Osteocyte (in vitro differentiated cells): ENCODE measurements around the gene OR10P1. TPM values are rescaled to one million over a fixed set of nuclear protein-coding genes. Genes with fewer than 3 reads are reported as not detected.
"Not testable (repeated sequence)": the region's sequence is repeated elsewhere in the genome, so short reads cannot be mapped to it uniquely, and the experiment has no call there.

ENCODE experiments used
- DNase-seq: peaks from one replicate; pipeline ENCODE4 v3.0.0; 2021; ENCODE audit warnings: mixed read lengths; ENCODE audit not compliant: unreplicated experiment; ENCODE audit errors: extremely low spot score
- H3K27ac Mint-ChIP-seq: one replicate; pipeline ENCODE4 v1.8.0; 2021; ENCODE audit warnings: mild to moderate bottlenecking, mixed read lengths; ENCODE audit not compliant: unreplicated experiment
- H3K27me3 Mint-ChIP-seq: one replicate; pipeline ENCODE4 v1.8.0; 2021; ENCODE audit warnings: mixed read lengths; ENCODE audit not compliant: unreplicated experiment
- H3K36me3 Mint-ChIP-seq: one replicate; pipeline ENCODE4 v1.8.0; 2021; ENCODE audit warnings: mixed read lengths; ENCODE audit not compliant: unreplicated experiment
- H3K4me1 Mint-ChIP-seq: one replicate; pipeline ENCODE4 v1.8.0; 2021; ENCODE audit warnings: mixed read lengths; ENCODE audit not compliant: unreplicated experiment
- H3K4me3 Mint-ChIP-seq: one replicate; pipeline ENCODE4 v1.8.0; 2021; ENCODE audit warnings: mild to moderate bottlenecking, moderate library complexity, mixed read lengths; ENCODE audit not compliant: unreplicated experiment
- H3K9me3 Mint-ChIP-seq: one replicate; pipeline ENCODE4 v1.8.0; 2021; ENCODE audit warnings: mixed read lengths; ENCODE audit not compliant: unreplicated experiment
- total RNA-seq: library from RNA; stranded (reverse); gene quantifications from 2 replicates; pipeline ENCODE4 v1.2.1, GENCODE V29; 2021
- TF ChIP-seq, protein P1 (sequence below): fragments of 200-600 bp; sonication (generic); IDR thresholded peaks from 2 replicates; pipeline ENCODE4 v1.5.0; 2021; ENCODE audit warnings: antibody characterized with exemption, mild to moderate bottlenecking, moderate library complexity

Gene OR10P1
- total RNA-seq, 1 donor from 2014 or later, result not detected

- Mint-ChIP-seq H3K36me3 (no peaks in the 10 kb centered on the region), H3K4me1 (peaks cover 1% of the 10 kb centered on the region), H3K4me3 (no peak overlapping the region), H3K9me3 (no peaks in the 10 kb centered on the region), H3K27me3 (peaks cover 34% of the 10 kb centered on the region), H3K27ac (no peak overlapping the region)
- TF ChIP-seq, protein P1, sequence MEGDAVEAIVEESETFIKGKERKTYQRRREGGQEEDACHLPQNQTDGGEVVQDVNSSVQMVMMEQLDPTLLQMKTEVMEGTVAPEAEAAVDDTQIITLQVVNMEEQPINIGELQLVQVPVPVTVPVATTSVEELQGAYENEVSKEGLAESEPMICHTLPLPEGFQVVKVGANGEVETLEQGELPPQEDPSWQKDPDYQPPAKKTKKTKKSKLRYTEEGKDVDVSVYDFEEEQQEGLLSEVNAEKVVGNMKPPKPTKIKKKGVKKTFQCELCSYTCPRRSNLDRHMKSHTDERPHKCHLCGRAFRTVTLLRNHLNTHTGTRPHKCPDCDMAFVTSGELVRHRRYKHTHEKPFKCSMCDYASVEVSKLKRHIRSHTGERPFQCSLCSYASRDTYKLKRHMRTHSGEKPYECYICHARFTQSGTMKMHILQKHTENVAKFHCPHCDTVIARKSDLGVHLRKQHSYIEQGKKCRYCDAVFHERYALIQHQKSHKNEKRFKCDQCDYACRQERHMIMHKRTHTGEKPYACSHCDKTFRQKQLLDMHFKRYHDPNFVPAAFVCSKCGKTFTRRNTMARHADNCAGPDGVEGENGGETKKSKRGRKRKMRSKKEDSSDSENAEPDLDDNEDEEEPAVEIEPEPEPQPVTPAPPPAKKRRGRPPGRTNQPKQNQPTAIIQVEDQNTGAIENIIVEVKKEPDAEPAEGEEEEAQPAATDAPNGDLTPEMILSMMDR, result no peak
- no peak for DNase-seq
Observed at GRCh38 chr12:55641595-55641994, 4.9 kb downstream of the OR10P1 start.

DNA sequence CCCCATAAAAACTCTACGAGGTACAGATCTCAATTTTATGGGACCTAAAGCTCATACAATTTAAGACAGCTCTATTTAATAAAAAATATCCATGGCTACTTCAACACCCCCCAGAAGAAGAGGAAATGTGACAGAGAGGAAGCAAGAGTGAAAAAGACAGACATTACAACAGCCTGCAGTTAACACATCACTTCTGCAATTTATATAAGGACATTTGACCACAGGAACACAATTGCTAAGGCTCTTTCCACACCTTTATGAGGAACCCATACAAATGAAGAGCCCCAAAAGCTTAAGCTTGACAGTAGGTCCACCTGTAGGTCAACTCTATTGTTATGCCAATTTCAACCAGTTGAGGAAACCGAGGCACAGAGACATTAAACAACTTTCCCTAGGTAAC is 5.6 kb downstream of the OR10P1 start:
- no peak for DNase-seq
- H3K4me3 Mint-ChIP-seq, result no peak overlapping the region
- peaks cover 32% of the 10 kb centered on the region for H3K27me3 Mint-ChIP-seq
- no peaks in the 10 kb centered on the region for H3K9me3 Mint-ChIP-seq
- H3K4me1 Mint-ChIP-seq, result peaks cover 1% of the 10 kb centered on the region
- no peak overlapping the region for H3K27ac Mint-ChIP-seq
- no peaks in the 10 kb centered on the region for H3K36me3 Mint-ChIP-seq
- TF ChIP-seq, protein P1, result no peak

- Mint-ChIP-seq H3K27me3 (peaks cover 28% of the 10 kb centered on the region), H3K4me3 (no peak overlapping the region), H3K4me1 (peaks cover 1% of the 10 kb centered on the region), H3K9me3 (no peaks in the 10 kb centered on the region), H3K36me3 (no peaks in the 10 kb centered on the region), H3K27ac (no peak overlapping the region)
- TF ChIP-seq, protein P1, result no peak
- no peak for DNase-seq
Observed at GRCh38 chr12:55642669-55643068, 6.0 kb downstream of the OR10P1 start.

DNA sequence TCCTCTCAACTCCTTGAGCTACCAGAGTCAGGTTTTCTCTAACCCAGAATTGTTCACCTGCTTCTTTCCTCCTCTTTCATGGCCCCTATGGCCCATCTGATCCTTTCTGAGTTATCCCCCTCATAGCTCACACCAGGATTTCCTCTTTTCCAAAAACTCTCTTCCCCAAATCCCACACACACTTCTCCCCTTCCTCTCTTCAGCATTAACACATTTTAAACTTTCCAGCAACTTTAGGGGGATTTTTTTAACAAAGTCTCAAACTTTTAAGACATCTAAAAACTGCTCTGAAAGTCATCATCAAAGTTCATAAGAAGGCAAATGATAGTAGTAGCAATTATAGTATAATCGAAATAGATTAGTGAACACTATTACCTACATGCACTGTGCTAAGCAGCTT is 7.9 kb downstream of the OR10P1 start:
- H3K9me3 Mint-ChIP-seq, result no peaks in the 10 kb centered on the region

DNA sequence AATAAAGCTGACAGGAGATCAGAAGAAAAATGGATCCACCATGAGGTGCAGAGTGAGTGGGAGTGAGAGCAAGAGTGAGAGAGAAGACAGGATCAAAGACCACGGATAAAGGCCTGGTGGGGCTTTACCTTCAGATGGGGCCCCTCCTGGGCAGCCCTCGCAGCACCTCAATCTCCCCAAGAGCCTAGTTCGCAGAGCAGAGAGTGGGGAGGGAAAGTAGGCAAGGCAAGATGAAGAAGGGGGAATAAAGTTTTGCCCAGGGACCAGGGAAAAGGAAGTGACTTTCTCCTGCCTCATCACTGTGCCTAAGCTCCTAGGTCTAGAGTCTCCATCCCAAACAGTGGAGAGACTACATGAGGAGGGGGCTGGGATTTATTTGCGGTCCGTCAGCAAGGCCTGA is 10.3 kb downstream of the OR10P1 start:
- H3K27ac Mint-ChIP-seq, result no peak overlapping the region
- H3K9me3 Mint-ChIP-seq, result no peaks in the 10 kb centered on the region
- H3K4me3 Mint-ChIP-seq, result no peak overlapping the region
- H3K27me3 Mint-ChIP-seq, result peaks cover 10% of the 10 kb centered on the region
- DNase-seq, result no peak
- no peaks in the 10 kb centered on the region for H3K36me3 Mint-ChIP-seq
- TF ChIP-seq, protein P1, result no peak
- peaks cover 1% of the 10 kb centered on the region for H3K4me1 Mint-ChIP-seq

More for the DNA sequence above, 7.9 kb downstream of the OR10P1 start:
- TF ChIP-seq, protein P1, result no peak
- Mint-ChIP-seq H3K4me3 (no peak overlapping the region), H3K27me3 (peaks cover 19% of the 10 kb centered on the region), H3K27ac (no peak overlapping the region), H3K4me1 (peaks cover 1% of the 10 kb centered on the region), H3K36me3 (no peaks in the 10 kb centered on the region)
- no peak for DNase-seq

GRCh38 chr12:55650620-55651298 is 14.1 kb downstream of the OR10P1 start:
- H3K4me3 Mint-ChIP-seq, H3K4me1 Mint-ChIP-seq, DNase-seq, H3K9me3 Mint-ChIP-seq, H3K27ac Mint-ChIP-seq, H3K27me3 Mint-ChIP-seq, H3K36me3 Mint-ChIP-seq: not testable (repeated sequence)
